BE2C (cell line): ENCODE data around the gene C6orf47.

Source experiments
- DNase-seq: peaks from one replicate; pipeline ENCODE4 v3.0.0-alpha.2; 2020
- H3K27me3 ChIP-seq: fragments of 250-450 bp; sonication (Bioruptor Pico); 2 replicates; pipeline ENCODE4 v1.5.1; 2020; ENCODE audit warnings: mild to moderate bottlenecking
- H3K36me3 ChIP-seq: fragments of 250-450 bp; sonication (Bioruptor Pico); 2 replicates; pipeline ENCODE4 v1.5.1; 2020; ENCODE audit warnings: mild to moderate bottlenecking
- H3K4me1 ChIP-seq: fragments of 250-450 bp; sonication (Bioruptor Pico); 2 replicates; pipeline ENCODE4 v1.5.1; 2020
- H3K4me3 ChIP-seq: 2 replicates; pipeline ENCODE4 v1.5.1; 2011; ENCODE audit warnings: low read depth, low read length
- H3K9me3 ChIP-seq: fragments of 250-450 bp; sonication (Bioruptor Pico); 2 replicates; pipeline ENCODE4 v1.5.1; 2020
- CTCF ChIP-seq: IDR thresholded peaks from 2 replicates; pipeline ENCODE4 v1.5.1; 2012; ENCODE audit warnings: mild to moderate bottlenecking, low read depth, low read length

Gene C6orf47

DNA sequence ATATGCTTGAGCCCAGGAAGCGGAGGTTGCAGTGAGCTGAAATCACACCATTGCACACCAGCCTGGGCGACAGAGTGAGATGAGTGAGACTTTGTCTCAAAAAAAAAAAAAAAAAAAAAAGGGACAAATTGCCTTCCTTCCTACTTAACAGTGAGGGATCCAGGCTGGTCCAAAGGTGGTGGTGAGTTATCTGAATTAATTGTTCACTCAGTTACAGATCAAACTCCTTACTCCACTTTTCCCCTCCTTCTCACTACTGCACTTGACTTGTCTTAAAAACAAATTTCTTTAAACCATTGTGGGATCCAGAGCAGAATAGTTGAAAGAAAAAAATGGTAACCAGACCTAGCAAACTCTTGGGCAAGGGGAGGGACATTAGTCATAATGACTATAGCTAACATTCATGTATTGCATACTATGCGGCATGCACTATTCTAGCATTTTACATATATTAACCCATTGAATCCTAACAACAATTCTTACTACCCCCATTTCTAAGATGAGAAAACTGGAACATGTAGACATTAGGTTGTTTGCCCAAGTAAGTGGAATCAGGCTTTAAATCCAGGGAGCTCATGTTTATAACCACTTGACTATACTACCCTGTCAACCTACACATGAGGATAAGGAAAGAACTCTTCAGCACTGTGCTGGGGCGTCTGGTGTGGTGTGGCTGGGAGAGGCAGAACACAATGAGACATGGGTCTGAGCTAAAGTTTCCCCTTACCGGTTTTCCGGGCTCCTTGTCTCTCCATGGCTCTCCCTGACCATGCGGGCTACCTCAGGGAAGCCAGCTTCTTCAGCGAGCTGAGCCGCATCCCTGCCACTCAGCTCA is 2.8 kb upstream of the C6orf47 start:
- no peaks in the 10 kb centered on the region for H3K9me3 ChIP-seq
- H3K36me3 ChIP-seq = peaks cover 24% of the 10 kb centered on the region
- no peak for DNase-seq
- H3K4me3 ChIP-seq = peak overlapping the region; percentile 87
- H3K27me3 ChIP-seq = no peaks in the 10 kb centered on the region
- no peaks in the 10 kb centered on the region for H3K4me1 ChIP-seq
- no peak for TF ChIP-seq CTCF

- Histone ChIP-seq H3K36me3 (peaks cover 13% of the 10 kb centered on the region), H3K9me3 (no peaks in the 10 kb centered on the region), H3K4me3 (no peak overlapping the region), H3K4me1 (no peaks in the 10 kb centered on the region), H3K27me3 (no peaks in the 10 kb centered on the region)
- no peak for TF ChIP-seq CTCF
- no peak for DNase-seq
Measured at GRCh38 chr6:31662124-31662723, 1.6 kb upstream of the C6orf47 start.

- Histone ChIP-seq H3K36me3 (peaks cover 8% of the 10 kb centered on the region), H3K27me3 (no peaks in the 10 kb centered on the region), H3K4me3 (peak overlapping the region; percentile 85), H3K9me3 (no peaks in the 10 kb centered on the region), H3K4me1 (no peaks in the 10 kb centered on the region)
- DNase-seq = no peak
- TF ChIP-seq CTCF = no peak
Measured at GRCh38 chr6:31661262-31662123, 915 bp upstream of the C6orf47 start.

DNA sequence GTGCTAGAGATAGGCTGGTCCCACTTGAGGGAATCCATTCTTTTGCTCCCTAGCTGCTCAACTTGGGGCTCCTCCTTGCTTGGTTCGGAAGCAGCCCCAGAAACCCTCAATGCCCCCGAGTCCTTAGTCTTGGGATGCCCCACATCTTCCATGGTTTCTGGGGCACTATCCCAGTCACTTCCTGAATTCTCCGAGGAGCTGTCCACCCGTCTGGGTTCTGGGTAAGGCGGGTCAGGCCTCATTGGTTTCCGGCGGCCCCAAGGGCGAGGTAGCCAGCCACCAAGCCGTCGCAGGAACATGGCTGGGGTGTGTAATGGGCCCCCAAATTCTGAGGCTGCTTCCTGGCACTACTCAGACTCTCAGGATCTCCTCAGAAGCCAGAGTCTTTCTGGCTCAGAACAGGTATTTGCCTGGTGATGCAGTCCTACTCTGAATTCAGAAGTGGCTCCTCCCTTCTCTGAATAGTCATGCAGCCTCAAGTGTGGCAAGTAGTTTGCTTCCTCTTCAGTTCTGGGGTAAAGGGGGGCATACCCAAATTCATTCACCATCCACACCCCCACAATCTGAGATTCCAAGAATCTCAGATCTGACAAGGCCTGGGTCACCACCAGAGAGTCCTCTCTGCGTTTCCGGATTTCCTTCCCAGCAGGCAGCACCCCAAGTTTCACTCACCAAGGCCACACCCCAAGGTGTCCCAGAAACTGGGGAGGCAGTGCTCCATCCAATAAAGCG is 763 bp downstream of the C6orf47 start:
- Histone ChIP-seq H3K4me3 (peak overlapping the region; percentile 85), H3K36me3 (peaks cover 8% of the 10 kb centered on the region), H3K9me3 (no peaks in the 10 kb centered on the region), H3K27me3 (no peaks in the 10 kb centered on the region), H3K4me1 (no peaks in the 10 kb centered on the region)
- no peak for DNase-seq
- TF ChIP-seq CTCF = no peak

DNA sequence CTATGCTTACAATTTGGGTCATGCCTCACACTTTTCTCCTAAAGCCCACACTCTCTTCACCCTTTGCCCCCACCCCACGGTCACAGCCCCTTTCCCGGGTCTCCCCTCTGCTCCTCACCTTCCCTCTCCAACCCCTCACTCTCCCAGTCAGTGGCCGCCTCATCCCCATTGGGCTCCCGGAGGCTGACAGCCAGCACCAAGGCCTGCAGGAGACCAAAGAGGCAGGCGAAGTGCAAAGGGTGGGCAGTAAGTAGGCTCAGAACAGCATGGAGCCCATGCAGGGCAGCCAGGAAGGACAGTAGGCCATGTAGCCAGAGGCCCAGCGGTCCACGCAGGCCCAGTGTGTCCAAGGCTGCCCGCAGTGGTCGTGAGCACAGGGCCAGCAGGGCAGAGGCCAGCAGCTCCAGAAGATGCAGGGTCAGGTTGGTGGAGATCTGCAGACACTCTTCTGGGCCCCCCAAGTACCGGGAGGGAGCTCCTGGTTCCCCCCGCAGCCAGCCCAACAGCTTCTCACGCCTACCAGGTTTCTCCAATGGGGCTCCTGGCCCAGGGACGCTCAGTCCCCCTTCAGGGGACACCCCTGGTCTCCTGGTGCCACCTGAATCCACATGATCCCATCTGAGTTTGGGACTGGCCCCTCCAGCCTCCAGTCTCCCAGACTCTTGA is 1.5 kb downstream of the C6orf47 start:
- no peaks in the 10 kb centered on the region for H3K27me3 ChIP-seq
- H3K9me3 ChIP-seq = no peaks in the 10 kb centered on the region
- TF ChIP-seq CTCF = no peak
- no peak for DNase-seq
- no peaks in the 10 kb centered on the region for H3K4me1 ChIP-seq
- H3K36me3 ChIP-seq = peaks cover 8% of the 10 kb centered on the region
- peak overlapping the region; percentile 85 for H3K4me3 ChIP-seq
